ENCODE data around the gene ITPRIPL1.

Gene ITPRIPL1

GRCh38 chr2:96359866-96360265, 34.7 kb downstream of the ITPRIPL1 start:
- TF ChIP-seq CTCF (IDR thresholded peaks at IDR 0.05; ENCODE audit: poor library complexity, severe bottlenecking), result no peak
- H3K27ac ChIP-seq (ENCODE audit: poor library complexity, severe bottlenecking), result no peak overlapping the region
- ATAC-seq (ENCODE audit: low read depth), result no peak
- no peak for DNase-seq (ENCODE audit: low spot score)
- no peaks in the 10 kb centered on the region for H3K4me1 ChIP-seq (ENCODE audit: insufficient read depth, poor library complexity, severe bottlenecking)
- no peaks in the 10 kb centered on the region for H3K27me3 ChIP-seq (ENCODE audit: insufficient read depth, poor library complexity, severe bottlenecking)
- H3K9me3 ChIP-seq (ENCODE audit: severe bottlenecking), result no peaks in the 10 kb centered on the region
- peaks cover 65% of the 10 kb centered on the region for H3K36me3 ChIP-seq (ENCODE audit: low read depth)
- no peak overlapping the region for H3K4me3 ChIP-seq (ENCODE audit: severe bottlenecking)

GRCh38 chr2:96361751-96362150, 36.6 kb downstream of the ITPRIPL1 start:
- Histone ChIP-seq H3K9me3 (ENCODE audit: severe bottlenecking) (no peaks in the 10 kb centered on the region), H3K27ac (ENCODE audit: poor library complexity, severe bottlenecking) (no peak overlapping the region), H3K4me3 (ENCODE audit: severe bottlenecking) (no peak overlapping the region), H3K36me3 (ENCODE audit: low read depth) (peaks cover 67% of the 10 kb centered on the region), H3K27me3 (ENCODE audit: insufficient read depth, poor library complexity, severe bottlenecking) (no peaks in the 10 kb centered on the region), H3K4me1 (ENCODE audit: insufficient read depth, poor library complexity, severe bottlenecking) (no peaks in the 10 kb centered on the region)
- DNase-seq (ENCODE audit: low spot score) (no peak), ATAC-seq (ENCODE audit: low read depth) (no peak)
- no peak for TF ChIP-seq CTCF (IDR thresholded peaks at IDR 0.05; ENCODE audit: poor library complexity, severe bottlenecking)

GRCh38 chr2:96369186-96369585, 44.1 kb downstream of the ITPRIPL1 start:
- no peak overlapping the region for H3K27ac ChIP-seq (ENCODE audit: poor library complexity, severe bottlenecking)
- TF ChIP-seq CTCF (IDR thresholded peaks at IDR 0.05; ENCODE audit: poor library complexity, severe bottlenecking), result no peak
- H3K27me3 ChIP-seq (ENCODE audit: insufficient read depth, poor library complexity, severe bottlenecking), result no peaks in the 10 kb centered on the region
- H3K4me1 ChIP-seq (ENCODE audit: insufficient read depth, poor library complexity, severe bottlenecking), result no peaks in the 10 kb centered on the region
- ATAC-seq (ENCODE audit: low read depth), result no peak
- H3K36me3 ChIP-seq (ENCODE audit: low read depth), result peaks cover 55% of the 10 kb centered on the region
- no peak for DNase-seq (ENCODE audit: low spot score)
- no peaks in the 10 kb centered on the region for H3K9me3 ChIP-seq (ENCODE audit: severe bottlenecking)
- H3K4me3 ChIP-seq (ENCODE audit: severe bottlenecking), result no peak overlapping the region

- TF ChIP-seq CTCF (IDR thresholded peaks at IDR 0.05; ENCODE audit: poor library complexity, severe bottlenecking), result no peak
- ATAC-seq (ENCODE audit: low read depth), result peak; percentile 52; the same call in 2 of the 3 replicates
- DNase-seq (ENCODE audit: low spot score), result no peak
- H3K4me3 ChIP-seq (ENCODE audit: severe bottlenecking), result no peak overlapping the region
- peaks cover 8% of the 10 kb centered on the region for H3K36me3 ChIP-seq (ENCODE audit: low read depth)
- no peaks in the 10 kb centered on the region for H3K27me3 ChIP-seq (ENCODE audit: insufficient read depth, poor library complexity, severe bottlenecking)
- H3K27ac ChIP-seq (ENCODE audit: poor library complexity, severe bottlenecking), result no peak overlapping the region
- H3K4me1 ChIP-seq (ENCODE audit: insufficient read depth, poor library complexity, severe bottlenecking), result no peaks in the 10 kb centered on the region
- H3K9me3 ChIP-seq (ENCODE audit: severe bottlenecking), result peaks cover under 1% of the 10 kb centered on the region
These were observed 49.3 kb downstream of the ITPRIPL1 start for GRCh38 chr2:96374211-96374951.
